GM12873 (cell line): Measurements from ENCODE around the gene NPAS3.

Experiments used
- CTCF ChIP-seq: IDR thresholded peaks from 2 replicates; pipeline ENCODE4 v1.5.1; 2012; ENCODE audit warnings: low read depth, mild to moderate bottlenecking, moderate library complexity, low read length, control low read depth; ENCODE audit not compliant: insufficient read depth; ENCODE audit errors: missing control alignments

Gene NPAS3

GRCh38 chr14:33291529-33292104 is 352.9 kb downstream of the NPAS3 start:
- no peak for TF ChIP-seq CTCF

GRCh38 chr14:33294419-33294818 is 355.7 kb downstream of the NPAS3 start:
- TF ChIP-seq CTCF, result no peak

GRCh38 chr14:33297565-33297964 is 358.9 kb downstream of the NPAS3 start:
- TF ChIP-seq CTCF, result no peak

- TF ChIP-seq CTCF, result no peak
Observed at GRCh38 chr14:33307691-33308251, 369.1 kb downstream of the NPAS3 start.

GRCh38 chr14:33309106-33309505 is 370.4 kb downstream of the NPAS3 start:
- TF ChIP-seq CTCF, result no peak

- TF ChIP-seq CTCF, result no peak
Observed at GRCh38 chr14:33315217-33315616, 376.5 kb downstream of the NPAS3 start.

- no peak for TF ChIP-seq CTCF
Observed at GRCh38 chr14:33315721-33316120, 377.0 kb downstream of the NPAS3 start.
